GM12875 (cell line): ENCODE measurements around the gene ARL6.
A peak's percentile ranks its signal among the peaks of the same experiment; 100 is the strongest.

Experiments
- H3K4me3 ChIP-seq: one replicate; pipeline ENCODE4 v1.5.1; 2011; ENCODE audit warnings: low read depth, low read length, control low read depth
- TF ChIP-seq, protein P1 (sequence below): IDR thresholded peaks from 2 replicates; pipeline ENCODE4 v1.5.1; 2011; ENCODE audit warnings: low read depth, mild to moderate bottlenecking, control low read depth, inconsistent platforms, low read length, moderate library complexity, borderline replicate concordance; ENCODE audit not compliant: insufficient read depth

ARL6 gene

DNA sequence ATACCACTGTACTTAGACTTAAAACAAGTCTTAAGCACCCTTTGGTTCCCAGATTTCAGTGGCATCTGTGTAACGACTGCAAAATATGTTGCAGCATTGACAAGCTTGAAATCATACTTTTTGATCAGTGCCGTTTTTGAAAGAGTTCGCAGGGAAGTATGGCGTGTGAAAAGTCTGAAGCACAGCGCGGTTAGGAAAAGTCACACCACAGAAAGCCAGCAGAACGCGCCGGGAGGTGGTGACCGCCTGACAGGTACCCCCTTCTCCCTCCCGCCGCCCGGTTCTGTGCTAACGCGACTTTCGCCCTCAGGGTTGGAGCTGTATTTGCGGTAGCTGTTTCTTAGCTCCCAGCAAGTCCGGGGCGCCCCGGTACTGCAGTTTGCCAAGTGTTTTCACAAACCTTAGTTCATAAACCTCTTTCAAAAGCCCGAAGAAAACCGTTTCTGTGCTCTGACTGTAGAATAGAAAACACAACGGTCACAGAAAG lies 56.8 kb downstream of the ARL6 start:
- H3K4me3 ChIP-seq: peak overlapping the region; percentile 73
- TF ChIP-seq, protein P1, sequence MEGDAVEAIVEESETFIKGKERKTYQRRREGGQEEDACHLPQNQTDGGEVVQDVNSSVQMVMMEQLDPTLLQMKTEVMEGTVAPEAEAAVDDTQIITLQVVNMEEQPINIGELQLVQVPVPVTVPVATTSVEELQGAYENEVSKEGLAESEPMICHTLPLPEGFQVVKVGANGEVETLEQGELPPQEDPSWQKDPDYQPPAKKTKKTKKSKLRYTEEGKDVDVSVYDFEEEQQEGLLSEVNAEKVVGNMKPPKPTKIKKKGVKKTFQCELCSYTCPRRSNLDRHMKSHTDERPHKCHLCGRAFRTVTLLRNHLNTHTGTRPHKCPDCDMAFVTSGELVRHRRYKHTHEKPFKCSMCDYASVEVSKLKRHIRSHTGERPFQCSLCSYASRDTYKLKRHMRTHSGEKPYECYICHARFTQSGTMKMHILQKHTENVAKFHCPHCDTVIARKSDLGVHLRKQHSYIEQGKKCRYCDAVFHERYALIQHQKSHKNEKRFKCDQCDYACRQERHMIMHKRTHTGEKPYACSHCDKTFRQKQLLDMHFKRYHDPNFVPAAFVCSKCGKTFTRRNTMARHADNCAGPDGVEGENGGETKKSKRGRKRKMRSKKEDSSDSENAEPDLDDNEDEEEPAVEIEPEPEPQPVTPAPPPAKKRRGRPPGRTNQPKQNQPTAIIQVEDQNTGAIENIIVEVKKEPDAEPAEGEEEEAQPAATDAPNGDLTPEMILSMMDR: no peak

DNA sequence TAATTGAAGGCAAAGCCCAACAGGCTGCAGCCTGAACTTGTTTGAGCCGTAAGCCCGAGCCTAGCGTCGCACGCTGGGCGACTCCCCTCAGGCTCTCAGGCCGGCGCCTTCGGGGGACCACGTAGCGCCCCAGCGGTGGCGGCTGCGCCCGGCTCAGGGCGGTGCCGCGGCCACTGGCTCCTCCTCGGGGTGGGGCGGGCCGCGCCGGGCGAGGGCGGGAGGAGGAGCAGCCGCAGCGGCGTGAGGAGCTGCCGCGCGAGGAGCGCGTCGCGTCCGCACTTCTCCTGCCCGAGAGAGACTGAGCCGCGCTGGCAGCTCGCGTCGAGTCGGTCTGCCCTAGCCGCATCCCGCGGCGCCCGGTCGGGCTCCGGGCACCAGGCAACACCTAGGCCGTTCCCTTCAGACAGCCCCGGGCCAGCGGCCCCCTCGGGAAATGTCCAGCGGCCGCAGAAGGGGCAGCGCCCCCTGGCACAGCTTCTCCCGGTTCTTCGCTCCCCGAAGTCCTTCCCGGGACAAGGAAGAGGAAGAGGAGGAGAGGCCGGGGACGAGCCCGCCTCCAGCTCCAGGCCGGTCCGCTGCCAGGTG lies 57.3 kb downstream of the ARL6 start, which contains the start of gene CRYBG3:
Gene CRYBG3 (plus strand): TSS at position 238 of the 585 bp plus-strand sequence. CDS start 196 bp downstream, at position 434.
- TF ChIP-seq, protein P1: no peak

DNA sequence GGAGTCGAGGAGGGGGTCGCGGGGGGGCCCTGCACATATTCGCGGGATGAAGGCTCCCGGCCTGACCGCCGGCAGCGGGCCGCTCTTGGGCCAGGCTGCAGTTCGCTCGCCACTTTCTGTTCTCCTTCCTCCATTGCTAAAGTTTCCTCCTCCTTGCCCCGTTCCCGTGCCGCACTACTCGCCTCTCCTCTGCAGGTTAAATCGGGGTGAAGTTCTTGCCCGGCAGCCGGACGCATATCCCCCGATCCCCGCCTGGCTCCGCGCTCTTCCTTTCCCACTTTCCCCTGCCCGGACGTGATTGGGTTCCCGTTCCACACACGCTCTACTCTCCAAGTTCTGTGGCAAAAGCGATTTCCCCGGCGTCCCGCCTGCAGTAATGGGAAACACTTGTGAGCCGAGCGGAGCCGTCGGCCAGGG lies 57.8 kb downstream of the ARL6 start:
- peak overlapping the region; percentile 73 for H3K4me3 ChIP-seq
- TF ChIP-seq, protein P1: no peak

More for the DNA sequence above, 57.3 kb downstream of the ARL6 start, which contains the start of gene CRYBG3:
- peak within 1 kb of the TSS; percentile 73 for H3K4me3 ChIP-seq

DNA sequence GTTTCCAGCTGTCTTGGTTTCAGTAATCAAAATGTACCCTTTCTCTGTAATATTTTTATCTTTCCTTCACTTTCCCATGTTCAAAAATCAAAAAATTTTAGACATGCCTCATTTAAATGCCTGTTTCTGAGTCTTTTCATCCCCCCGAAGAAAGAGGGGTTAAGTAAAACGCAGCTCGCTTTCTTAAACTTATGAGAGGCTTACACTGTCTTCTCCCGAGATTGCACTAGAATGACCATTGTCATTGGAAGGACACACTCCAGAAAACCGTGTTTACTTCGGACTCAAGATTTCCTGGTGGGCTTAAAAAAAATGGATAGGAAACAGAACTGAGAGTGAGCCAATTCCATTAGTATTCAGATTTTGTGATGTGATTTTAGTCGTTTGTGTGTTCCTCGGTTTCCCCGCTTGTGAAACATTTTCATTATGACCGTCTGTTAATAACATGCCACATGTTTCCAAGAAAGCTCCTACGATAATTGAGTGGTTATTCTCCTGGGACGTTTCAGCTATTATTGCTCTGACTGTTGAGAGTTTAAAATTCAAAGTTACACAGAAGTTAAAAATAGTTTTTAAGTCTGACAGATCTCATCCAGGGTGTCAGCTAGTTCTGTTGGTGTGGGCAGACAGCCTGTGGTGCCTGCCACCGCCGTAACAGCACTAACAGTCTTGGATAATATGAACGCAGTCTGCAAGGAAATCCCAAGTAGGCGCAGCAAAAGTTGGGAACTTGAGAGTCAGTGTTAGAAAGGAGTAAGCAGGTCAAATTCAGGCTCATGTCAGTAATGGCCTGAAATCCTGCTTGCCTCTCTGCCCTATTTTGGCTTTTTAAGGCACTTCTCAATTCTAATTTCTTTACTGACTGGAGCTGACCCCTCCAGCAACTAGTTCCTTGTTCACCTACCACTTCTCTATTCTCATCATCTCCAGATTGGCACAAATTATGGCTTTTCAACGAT lies 58.8 kb downstream of the ARL6 start:
- TF ChIP-seq, protein P1: no peak
- H3K4me3 ChIP-seq: peak overlapping the region; percentile 73

DNA sequence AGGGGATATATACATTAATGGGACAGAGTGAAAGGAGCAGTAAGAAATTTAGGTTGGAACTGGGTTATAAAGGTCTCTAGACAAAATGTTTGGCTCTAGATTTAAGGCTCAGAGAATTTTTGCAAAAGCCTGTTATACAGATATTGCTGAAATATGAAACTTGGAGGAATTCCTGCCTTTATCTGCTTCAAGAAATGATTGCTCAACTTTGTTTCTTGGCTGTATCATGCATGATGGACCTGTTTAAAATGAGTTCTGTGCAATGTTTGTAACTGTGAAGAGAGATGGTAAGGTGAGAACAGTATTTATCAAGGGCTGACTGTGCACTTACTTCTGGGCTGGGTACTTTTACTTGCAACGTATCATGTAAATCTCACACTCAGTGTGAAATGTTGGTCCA lies 60.5 kb downstream of the ARL6 start:
- TF ChIP-seq, protein P1: no peak
- H3K4me3 ChIP-seq: no peak overlapping the region

DNA sequence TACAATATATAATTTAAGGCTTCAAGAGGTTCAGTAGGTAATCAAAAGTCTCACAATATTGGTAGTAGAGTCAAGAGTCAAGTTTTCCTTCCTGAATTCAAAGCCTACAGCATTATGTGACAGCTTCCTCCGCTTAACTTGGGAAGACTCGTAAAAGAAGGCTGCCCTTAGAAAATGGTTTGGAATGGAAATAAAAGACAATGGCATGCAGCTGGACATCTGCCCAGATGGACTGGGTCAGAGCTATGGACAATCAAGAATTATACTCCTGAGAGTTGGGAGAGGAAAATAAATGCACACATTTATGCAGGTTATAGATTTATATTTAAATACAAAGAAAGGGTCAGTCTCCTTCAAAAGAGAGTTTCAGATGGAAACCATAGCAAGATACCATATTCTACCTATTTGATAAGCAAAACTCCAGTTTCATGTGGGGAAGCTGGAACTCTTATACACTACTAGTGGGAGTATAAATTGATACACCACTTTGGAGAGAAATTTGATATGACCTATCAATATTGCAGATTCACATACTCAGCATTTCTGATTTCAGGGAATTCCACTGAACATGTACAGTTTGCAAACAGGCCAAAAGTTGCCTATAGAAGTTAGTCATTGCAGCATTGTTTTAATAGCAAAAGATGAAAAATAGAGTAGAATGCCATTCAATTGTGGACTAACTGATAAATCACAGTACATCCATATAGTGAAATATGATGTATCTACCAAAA lies 63.3 kb downstream of the ARL6 start:
- TF ChIP-seq, protein P1: no peak
- H3K4me3 ChIP-seq: no peak overlapping the region
